HEK293 (cell line): ENCODE results near the gene TM9SF3.

Experiments
- BCL11B ChIP-seq: fragments of 450-650 bp; formaldehyde crosslinking; IDR thresholded peaks from 2 replicates; pipeline ENCODE4 v1.5.1; 2016; ENCODE audit warnings: low read depth, missing biosample characterization, missing genetic modification characterization
- FEZF1 ChIP-seq: fragments of 450-650 bp; formaldehyde crosslinking; IDR thresholded peaks from 2 replicates; pipeline ENCODE4 v1.5.1; 2016; ENCODE audit warnings: missing biosample characterization, missing genetic modification characterization
- GFI1B ChIP-seq: fragments of 450-650 bp; formaldehyde crosslinking; IDR thresholded peaks from 2 replicates; pipeline ENCODE4 v1.5.1; 2016; ENCODE audit warnings: missing biosample characterization, missing genetic modification characterization
- GLI4 ChIP-seq: fragments of 450-650 bp; formaldehyde crosslinking; IDR thresholded peaks from 2 replicates; pipeline ENCODE4 v1.5.1; 2016; ENCODE audit warnings: missing biosample characterization, missing genetic modification characterization
- GLIS2 ChIP-seq: fragments of 450-650 bp; formaldehyde crosslinking; IDR thresholded peaks from 2 replicates; pipeline ENCODE4 v1.5.1; 2016; ENCODE audit warnings: missing biosample characterization, missing genetic modification characterization
- KLF1 ChIP-seq: fragments of 450-650 bp; formaldehyde crosslinking; IDR thresholded peaks from 2 replicates; pipeline ENCODE4 v1.5.1; 2016; ENCODE audit warnings: missing biosample characterization, missing genetic modification characterization
- KLF16 ChIP-seq: fragments of 450-650 bp; formaldehyde crosslinking; IDR thresholded peaks from 2 replicates; pipeline ENCODE4 v1.5.1; 2017; ENCODE audit warnings: missing biosample characterization, missing genetic modification characterization
- MYNN ChIP-seq: fragments of 450-650 bp; formaldehyde crosslinking; IDR thresholded peaks from 2 replicates; pipeline ENCODE4 v1.5.1; 2016; ENCODE audit warnings: missing biosample characterization, missing genetic modification characterization, borderline replicate concordance
- TCF7L2 ChIP-seq: IDR thresholded peaks from 2 replicates; pipeline ENCODE4 v1.6.1; 2011; ENCODE audit warnings: low read depth, mild to moderate bottlenecking, inconsistent platforms, low read length, moderate library complexity, borderline replicate concordance
- YY2 ChIP-seq: fragments of 450-650 bp; formaldehyde crosslinking; IDR thresholded peaks from 2 replicates; pipeline ENCODE4 v1.5.1; 2016; ENCODE audit warnings: missing biosample characterization, missing genetic modification characterization
- ZBTB1 ChIP-seq: fragments of 450-650 bp; formaldehyde crosslinking; IDR thresholded peaks from 2 replicates; pipeline ENCODE4 v1.5.1; 2016; ENCODE audit warnings: missing biosample characterization, missing genetic modification characterization
- ZFP37 ChIP-seq: fragments of 450-650 bp; formaldehyde crosslinking; IDR thresholded peaks from 2 replicates; pipeline ENCODE4 v1.5.1; 2016; ENCODE audit warnings: missing biosample characterization, missing genetic modification characterization
- ZNF112 ChIP-seq: fragments of 450-650 bp; formaldehyde crosslinking; IDR thresholded peaks from 2 replicates; pipeline ENCODE4 v1.5.0; 2017; ENCODE audit warnings: missing biosample characterization, missing genetic modification characterization
- ZNF223 ChIP-seq: fragments of 450-650 bp; formaldehyde crosslinking; IDR thresholded peaks from 2 replicates; pipeline ENCODE4 v1.5.1; 2016; ENCODE audit warnings: missing biosample characterization, missing genetic modification characterization
- ZNF24 ChIP-seq: fragments of 450-650 bp; formaldehyde crosslinking; IDR thresholded peaks from 2 replicates; pipeline ENCODE4 v1.5.1; 2016; ENCODE audit warnings: missing biosample characterization, missing genetic modification characterization
- ZNF248 ChIP-seq: fragments of 450-650 bp; formaldehyde crosslinking; IDR thresholded peaks from 2 replicates; pipeline ENCODE4 v1.5.1; 2017; ENCODE audit warnings: missing biosample characterization, missing genetic modification characterization
- ZNF274 ChIP-seq, 2 experiments: fragments of 200-500 bp in 1 of 2; fragments of 450-650 bp in 1 of 2; sonication (Bioruptor generic) in 1 of 2; formaldehyde crosslinking in 1 of 2; IDR thresholded peaks; 2 replicates each; pipeline versions ENCODE4 v1.5.1 to v1.6.1; 2014 to 2016; ENCODE audit warnings: borderline replicate concordance in 1 of 2, inconsistent platforms in 1 of 2, low read length in 1 of 2, missing biosample characterization in 1 of 2, missing genetic modification characterization in 1 of 2
- ZNF423 ChIP-seq: fragments of 450-650 bp; formaldehyde crosslinking; IDR thresholded peaks from 2 replicates; pipeline ENCODE4 v1.5.1; 2016; ENCODE audit warnings: missing biosample characterization, missing genetic modification characterization
- ZNF426 ChIP-seq: fragments of 450-650 bp; formaldehyde crosslinking; IDR thresholded peaks from 2 replicates; pipeline ENCODE4 v1.5.1; 2017; ENCODE audit warnings: missing biosample characterization, missing genetic modification characterization, mild to moderate bottlenecking, inconsistent platforms, moderate library complexity
- ZNF48 ChIP-seq: fragments of 450-650 bp; formaldehyde crosslinking; IDR thresholded peaks from 2 replicates; pipeline ENCODE4 v1.5.1; 2016; ENCODE audit warnings: missing biosample characterization, missing genetic modification characterization
- ZNF530 ChIP-seq: fragments of 450-650 bp; formaldehyde crosslinking; IDR thresholded peaks from 2 replicates; pipeline ENCODE4 v1.5.1; 2016; ENCODE audit warnings: low read depth, missing biosample characterization, missing genetic modification characterization
- ZNF544 ChIP-seq: fragments of 450-650 bp; formaldehyde crosslinking; IDR thresholded peaks from 2 replicates; pipeline ENCODE4 v1.5.0; 2017; ENCODE audit warnings: missing biosample characterization, missing genetic modification characterization
- ZNF585B ChIP-seq: fragments of 450-650 bp; formaldehyde crosslinking; IDR thresholded peaks from 2 replicates; pipeline ENCODE4 v1.5.1; 2016; ENCODE audit warnings: missing biosample characterization, missing genetic modification characterization
- ZNF596 ChIP-seq: fragments of 450-650 bp; IDR thresholded peaks from 2 replicates; pipeline ENCODE4 v1.5.0; 2018; ENCODE audit warnings: missing biosample characterization, mild to moderate bottlenecking, missing genetic modification characterization, moderate library complexity
- ZNF626 ChIP-seq: fragments of 450-650 bp; sonication (Bioruptor Pico); formaldehyde crosslinking; IDR thresholded peaks from 2 replicates; pipeline ENCODE4 v1.5.1; 2018; ENCODE audit warnings: missing biosample characterization, missing genetic modification characterization, inconsistent platforms
- ZNF660 ChIP-seq: fragments of 450-650 bp; IDR thresholded peaks from 2 replicates; pipeline ENCODE4 v1.5.1; 2018; ENCODE audit warnings: missing biosample characterization, mild to moderate bottlenecking, missing genetic modification characterization
- ZNF670 ChIP-seq: fragments of 450-650 bp; formaldehyde crosslinking; IDR thresholded peaks from 2 replicates; pipeline ENCODE4 v1.5.1; 2016; ENCODE audit warnings: missing biosample characterization, missing genetic modification characterization, low read depth
- ZNF707 ChIP-seq: fragments of 450-650 bp; formaldehyde crosslinking; IDR thresholded peaks from 2 replicates; pipeline ENCODE4 v1.5.1; 2016; ENCODE audit warnings: missing biosample characterization, missing genetic modification characterization
- ZNF76 ChIP-seq: fragments of 450-650 bp; formaldehyde crosslinking; IDR thresholded peaks from 2 replicates; pipeline ENCODE4; 2016; ENCODE audit warnings: low read depth, missing biosample characterization, missing genetic modification characterization, borderline replicate concordance
- ZNF785 ChIP-seq: fragments of 450-650 bp; formaldehyde crosslinking; IDR thresholded peaks from 2 replicates; pipeline ENCODE4 v1.5.1; 2016; ENCODE audit warnings: missing biosample characterization, missing genetic modification characterization
- ZNF791 ChIP-seq: fragments of 450-650 bp; formaldehyde crosslinking; IDR thresholded peaks from 2 replicates; pipeline ENCODE4 v1.5.1; 2016; ENCODE audit warnings: missing biosample characterization, missing genetic modification characterization
- TF ChIP-seq, protein P1 (sequence below): fragments of 450-650 bp; IDR thresholded peaks from 2 replicates; pipeline ENCODE4 v1.5.1; 2018; ENCODE audit warnings: missing biosample characterization, mild to moderate bottlenecking, missing genetic modification characterization
- TF ChIP-seq, protein P2 (sequence below): fragments of 450-650 bp; IDR thresholded peaks from 2 replicates; pipeline ENCODE4 v1.5.1; 2018; ENCODE audit warnings: missing biosample characterization, missing genetic modification characterization
- TF ChIP-seq, protein P3 (sequence below): fragments of 450-650 bp; formaldehyde crosslinking; IDR thresholded peaks from 2 replicates; pipeline ENCODE4 v1.5.1; 2017; ENCODE audit warnings: missing biosample characterization, missing genetic modification characterization
- TF ChIP-seq, protein P4 (sequence below): fragments of 450-650 bp; formaldehyde crosslinking; IDR thresholded peaks from 2 replicates; pipeline ENCODE4 v1.5.1; 2016; ENCODE audit warnings: missing biosample characterization, missing genetic modification characterization
- TF ChIP-seq, protein P5 (sequence below): fragments of 450-650 bp; formaldehyde crosslinking; IDR thresholded peaks from 2 replicates; pipeline ENCODE4 v1.5.1; 2016; ENCODE audit warnings: missing biosample characterization, missing genetic modification characterization

TM9SF3 gene

DNA sequence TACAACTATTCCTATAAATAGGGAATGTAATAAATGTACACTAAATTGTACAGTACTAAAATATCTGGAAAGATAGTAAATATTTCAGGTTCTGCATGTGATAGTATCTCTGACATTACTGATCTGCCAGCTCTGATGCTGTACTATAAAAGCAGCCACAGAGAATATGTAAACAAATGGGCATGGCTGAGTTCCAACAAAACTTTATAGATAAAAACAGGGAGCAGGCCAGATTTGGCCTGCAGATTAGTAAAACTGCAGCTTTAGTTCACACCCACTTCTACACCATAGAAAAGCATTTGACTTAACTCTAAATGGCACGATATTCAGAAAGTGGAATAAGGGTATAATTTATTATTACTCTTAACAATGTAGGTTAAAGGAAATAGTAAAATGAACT lies 54.3 kb downstream of the TM9SF3 start (continued):
- TF ChIP-seq, protein P1, sequence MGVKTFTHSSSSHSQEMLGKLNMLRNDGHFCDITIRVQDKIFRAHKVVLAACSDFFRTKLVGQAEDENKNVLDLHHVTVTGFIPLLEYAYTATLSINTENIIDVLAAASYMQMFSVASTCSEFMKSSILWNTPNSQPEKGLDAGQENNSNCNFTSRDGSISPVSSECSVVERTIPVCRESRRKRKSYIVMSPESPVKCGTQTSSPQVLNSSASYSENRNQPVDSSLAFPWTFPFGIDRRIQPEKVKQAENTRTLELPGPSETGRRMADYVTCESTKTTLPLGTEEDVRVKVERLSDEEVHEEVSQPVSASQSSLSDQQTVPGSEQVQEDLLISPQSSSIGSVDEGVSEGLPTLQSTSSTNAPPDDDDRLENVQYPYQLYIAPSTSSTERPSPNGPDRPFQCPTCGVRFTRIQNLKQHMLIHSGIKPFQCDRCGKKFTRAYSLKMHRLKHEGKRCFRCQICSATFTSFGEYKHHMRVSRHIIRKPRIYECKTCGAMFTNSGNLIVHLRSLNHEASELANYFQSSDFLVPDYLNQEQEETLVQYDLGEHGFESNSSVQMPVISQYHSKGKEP (tag by site-specific recombination), result peak; percentile 81
- TF ChIP-seq, protein P2, sequence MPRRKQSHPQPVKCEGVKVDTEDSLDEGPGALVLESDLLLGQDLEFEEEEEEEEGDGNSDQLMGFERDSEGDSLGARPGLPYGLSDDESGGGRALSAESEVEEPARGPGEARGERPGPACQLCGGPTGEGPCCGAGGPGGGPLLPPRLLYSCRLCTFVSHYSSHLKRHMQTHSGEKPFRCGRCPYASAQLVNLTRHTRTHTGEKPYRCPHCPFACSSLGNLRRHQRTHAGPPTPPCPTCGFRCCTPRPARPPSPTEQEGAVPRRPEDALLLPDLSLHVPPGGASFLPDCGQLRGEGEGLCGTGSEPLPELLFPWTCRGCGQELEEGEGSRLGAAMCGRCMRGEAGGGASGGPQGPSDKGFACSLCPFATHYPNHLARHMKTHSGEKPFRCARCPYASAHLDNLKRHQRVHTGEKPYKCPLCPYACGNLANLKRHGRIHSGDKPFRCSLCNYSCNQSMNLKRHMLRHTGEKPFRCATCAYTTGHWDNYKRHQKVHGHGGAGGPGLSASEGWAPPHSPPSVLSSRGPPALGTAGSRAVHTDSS (tag by site-specific recombination), result no peak
- TF ChIP-seq ZNF670 (tag by site-specific recombination) (no peak), GFI1B (tag by site-specific recombination) (no peak), ZNF660 (tag by site-specific recombination) (peak; percentile 31; the same call in 1 of the 2 replicates), ZNF223 (tag by site-specific recombination) (no peak), ZNF423 (tag by site-specific recombination) (no peak), ZNF544 (tag by site-specific recombination) (no peak), ZNF530 (tag by site-specific recombination) (no peak), ZFP37 (tag by site-specific recombination) (no peak), GLIS2 (tag by site-specific recombination) (no peak), FEZF1 (tag by site-specific recombination) (peak; percentile 19; the same call in 1 of the 2 replicates), ZNF112 (tag by site-specific recombination) (no peak), ZNF707 (tag by site-specific recombination) (no peak), ZNF785 (tag by site-specific recombination) (no peak), ZNF76 (tag by site-specific recombination) (no peak), ZNF24 (tag by site-specific recombination) (no peak), ZNF274 (IDR thresholded peaks at IDR 0.05; ENCODE audit: low read length) (no peak), ZNF274 (tag by site-specific recombination; IDR thresholded peaks at IDR 0.05; ENCODE audit: borderline replicate concordance) (no peak), KLF1 (tag by site-specific recombination) (no peak), ZNF426 (tag by site-specific recombination) (no peak), ZNF626 (no peak), ZNF596 (tag by site-specific recombination) (no peak), MYNN (no peak), BCL11B (tag by site-specific recombination) (no peak), GLI4 (no peak), TCF7L2 (no peak), ZNF248 (tag by site-specific recombination) (no peak), ZNF791 (tag by site-specific recombination) (no peak), ZNF585B (tag by site-specific recombination) (no peak), ZNF48 (tag by site-specific recombination) (no peak), YY2 (tag by site-specific recombination) (no peak), ZBTB1 (tag by site-specific recombination) (no peak), KLF16 (tag by site-specific recombination) (no peak)
- TF ChIP-seq, protein P3, sequence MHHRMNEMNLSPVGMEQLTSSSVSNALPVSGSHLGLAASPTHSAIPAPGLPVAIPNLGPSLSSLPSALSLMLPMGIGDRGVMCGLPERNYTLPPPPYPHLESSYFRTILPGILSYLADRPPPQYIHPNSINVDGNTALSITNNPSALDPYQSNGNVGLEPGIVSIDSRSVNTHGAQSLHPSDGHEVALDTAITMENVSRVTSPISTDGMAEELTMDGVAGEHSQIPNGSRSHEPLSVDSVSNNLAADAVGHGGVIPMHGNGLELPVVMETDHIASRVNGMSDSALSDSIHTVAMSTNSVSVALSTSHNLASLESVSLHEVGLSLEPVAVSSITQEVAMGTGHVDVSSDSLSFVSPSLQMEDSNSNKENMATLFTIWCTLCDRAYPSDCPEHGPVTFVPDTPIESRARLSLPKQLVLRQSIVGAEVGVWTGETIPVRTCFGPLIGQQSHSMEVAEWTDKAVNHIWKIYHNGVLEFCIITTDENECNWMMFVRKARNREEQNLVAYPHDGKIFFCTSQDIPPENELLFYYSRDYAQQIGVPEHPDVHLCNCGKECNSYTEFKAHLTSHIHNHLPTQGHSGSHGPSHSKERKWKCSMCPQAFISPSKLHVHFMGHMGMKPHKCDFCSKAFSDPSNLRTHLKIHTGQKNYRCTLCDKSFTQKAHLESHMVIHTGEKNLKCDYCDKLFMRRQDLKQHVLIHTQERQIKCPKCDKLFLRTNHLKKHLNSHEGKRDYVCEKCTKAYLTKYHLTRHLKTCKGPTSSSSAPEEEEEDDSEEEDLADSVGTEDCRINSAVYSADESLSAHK (tag by site-specific recombination), result no peak
- TF ChIP-seq, protein P4, sequence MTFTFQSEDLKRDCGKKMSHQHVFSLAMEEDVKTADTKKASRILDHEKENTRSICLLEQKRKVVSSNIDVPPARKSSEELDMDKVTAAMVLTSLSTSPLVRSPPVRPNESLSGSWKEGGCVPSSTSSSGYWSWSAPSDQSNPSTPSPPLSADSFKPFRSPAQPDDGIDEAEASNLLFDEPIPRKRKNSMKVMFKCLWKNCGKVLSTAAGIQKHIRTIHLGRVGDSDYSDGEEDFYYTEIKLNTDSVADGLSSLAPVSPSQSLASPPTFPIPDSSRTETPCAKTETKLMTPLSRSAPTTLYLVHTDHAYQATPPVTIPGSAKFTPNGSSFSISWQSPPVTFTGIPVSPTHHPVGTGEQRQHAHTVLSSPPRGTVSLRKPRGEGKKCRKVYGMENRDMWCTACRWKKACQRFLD, result no peak
- TF ChIP-seq, protein P5, sequence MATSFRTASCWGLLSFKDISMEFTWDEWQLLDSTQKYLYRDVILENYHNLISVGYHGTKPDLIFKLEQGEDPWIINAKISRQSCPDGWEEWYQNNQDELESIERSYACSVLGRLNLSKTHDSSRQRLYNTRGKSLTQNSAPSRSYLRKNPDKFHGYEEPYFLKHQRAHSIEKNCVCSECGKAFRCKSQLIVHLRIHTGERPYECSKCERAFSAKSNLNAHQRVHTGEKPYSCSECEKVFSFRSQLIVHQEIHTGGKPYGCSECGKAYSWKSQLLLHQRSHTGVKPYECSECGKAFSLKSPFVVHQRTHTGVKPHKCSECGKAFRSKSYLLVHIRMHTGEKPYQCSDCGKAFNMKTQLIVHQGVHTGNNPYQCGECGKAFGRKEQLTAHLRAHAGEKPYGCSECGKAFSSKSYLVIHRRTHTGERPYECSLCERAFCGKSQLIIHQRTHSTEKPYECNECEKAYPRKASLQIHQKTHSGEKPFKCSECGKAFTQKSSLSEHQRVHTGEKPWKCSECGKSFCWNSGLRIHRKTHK (tag by site-specific recombination), result no peak
